GM12872 (cell line): ENCODE data around the gene EID2B.

Experiments
- TF ChIP-seq, protein P1 (sequence below): IDR thresholded peaks from 3 replicates; pipeline ENCODE4 v1.5.1; 2011; ENCODE audit warnings: low read depth, mild to moderate bottlenecking, low read length, moderate library complexity; ENCODE audit not compliant: insufficient read depth

The EID2B gene, protein sequence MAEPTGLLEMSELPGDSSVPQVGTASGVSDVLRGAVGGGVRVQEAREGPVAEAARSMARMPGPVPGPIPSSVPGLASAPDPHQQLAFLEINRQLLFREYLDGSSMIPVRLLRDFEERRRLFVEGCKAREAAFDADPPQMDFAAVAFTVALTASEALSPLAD

DNA sequence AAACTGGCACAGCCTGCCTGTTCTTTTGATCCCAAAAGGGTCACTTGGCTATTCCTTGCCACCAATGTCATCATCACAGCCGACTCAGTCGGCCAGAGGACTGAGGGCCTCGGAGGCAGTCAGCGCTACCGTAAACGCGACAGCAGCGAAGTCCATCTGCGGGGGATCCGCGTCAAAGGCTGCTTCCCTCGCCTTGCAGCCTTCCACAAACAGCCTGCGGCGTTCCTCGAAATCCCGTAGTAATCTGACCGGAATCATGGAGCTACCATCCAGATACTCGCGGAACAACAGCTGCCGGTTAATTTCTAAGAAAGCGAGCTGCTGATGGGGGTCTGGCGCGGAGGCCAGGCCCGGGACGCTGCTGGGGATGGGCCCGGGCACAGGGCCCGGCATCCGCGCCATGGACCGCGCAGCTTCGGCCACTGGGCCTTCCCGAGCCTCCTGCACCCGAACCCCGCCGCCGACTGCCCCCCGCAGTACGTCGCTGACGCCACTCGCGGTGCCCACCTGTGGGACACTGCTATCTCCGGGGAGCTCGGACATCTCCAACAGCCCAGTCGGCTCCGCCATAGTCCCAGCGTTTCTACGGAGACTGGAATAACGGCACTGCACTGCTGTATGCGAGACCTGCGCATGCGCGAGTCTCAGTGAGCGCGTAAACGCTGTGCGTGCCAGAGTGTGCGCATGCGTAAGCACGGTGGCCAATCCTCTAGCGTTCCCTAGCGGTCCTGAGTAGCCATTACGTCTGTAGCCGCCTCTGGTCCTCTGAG lies at the start of gene EID2B:
Gene EID2B (minus strand): TSS at position 620 of the 770 bp plus-strand sequence. CDS start 50 bp downstream, at position 570.
- TF ChIP-seq, protein P1, sequence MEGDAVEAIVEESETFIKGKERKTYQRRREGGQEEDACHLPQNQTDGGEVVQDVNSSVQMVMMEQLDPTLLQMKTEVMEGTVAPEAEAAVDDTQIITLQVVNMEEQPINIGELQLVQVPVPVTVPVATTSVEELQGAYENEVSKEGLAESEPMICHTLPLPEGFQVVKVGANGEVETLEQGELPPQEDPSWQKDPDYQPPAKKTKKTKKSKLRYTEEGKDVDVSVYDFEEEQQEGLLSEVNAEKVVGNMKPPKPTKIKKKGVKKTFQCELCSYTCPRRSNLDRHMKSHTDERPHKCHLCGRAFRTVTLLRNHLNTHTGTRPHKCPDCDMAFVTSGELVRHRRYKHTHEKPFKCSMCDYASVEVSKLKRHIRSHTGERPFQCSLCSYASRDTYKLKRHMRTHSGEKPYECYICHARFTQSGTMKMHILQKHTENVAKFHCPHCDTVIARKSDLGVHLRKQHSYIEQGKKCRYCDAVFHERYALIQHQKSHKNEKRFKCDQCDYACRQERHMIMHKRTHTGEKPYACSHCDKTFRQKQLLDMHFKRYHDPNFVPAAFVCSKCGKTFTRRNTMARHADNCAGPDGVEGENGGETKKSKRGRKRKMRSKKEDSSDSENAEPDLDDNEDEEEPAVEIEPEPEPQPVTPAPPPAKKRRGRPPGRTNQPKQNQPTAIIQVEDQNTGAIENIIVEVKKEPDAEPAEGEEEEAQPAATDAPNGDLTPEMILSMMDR, result peak; percentile 100

DNA sequence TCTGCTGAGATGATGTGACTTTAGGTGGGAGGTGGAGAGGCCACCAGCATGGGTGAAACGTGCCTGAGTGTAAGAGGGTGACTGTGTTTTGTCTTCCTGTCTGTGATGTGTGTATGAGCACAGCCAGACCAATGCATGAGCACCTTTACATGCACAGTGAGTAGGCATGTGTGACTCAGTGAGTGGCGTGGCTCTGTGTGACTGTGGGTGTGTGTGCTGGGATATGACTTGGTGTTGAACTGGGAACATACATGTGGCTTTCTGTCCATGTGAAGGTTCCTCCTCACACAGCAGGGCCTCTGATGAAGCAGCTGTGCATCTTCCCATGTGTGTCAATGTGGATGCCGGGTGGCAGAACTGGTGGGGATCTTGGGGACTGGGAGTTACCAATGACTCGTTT lies 49.8 kb upstream of the EID2B start:
- TF ChIP-seq, protein P1, result no peak

DNA sequence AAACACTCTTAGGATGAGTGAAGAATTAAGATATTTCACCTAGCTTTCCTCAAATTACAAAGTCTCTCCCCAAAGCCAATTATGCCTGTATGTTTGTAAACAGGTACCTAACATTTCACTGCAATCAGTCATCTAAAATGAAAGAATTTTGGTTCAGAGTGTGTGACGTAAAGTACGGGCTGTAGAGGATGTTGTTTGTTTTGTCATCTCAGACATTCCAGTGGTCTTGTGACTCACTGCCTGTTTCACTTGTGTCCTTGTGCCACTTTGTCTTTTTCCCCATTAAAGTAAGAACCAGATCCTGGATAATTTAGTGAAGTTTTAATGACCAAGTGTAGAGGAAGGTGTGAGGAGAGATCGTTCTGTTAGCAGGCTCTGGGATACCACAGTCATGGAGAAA lies 36.0 kb upstream of the EID2B start:
- TF ChIP-seq, protein P1, result no peak

DNA sequence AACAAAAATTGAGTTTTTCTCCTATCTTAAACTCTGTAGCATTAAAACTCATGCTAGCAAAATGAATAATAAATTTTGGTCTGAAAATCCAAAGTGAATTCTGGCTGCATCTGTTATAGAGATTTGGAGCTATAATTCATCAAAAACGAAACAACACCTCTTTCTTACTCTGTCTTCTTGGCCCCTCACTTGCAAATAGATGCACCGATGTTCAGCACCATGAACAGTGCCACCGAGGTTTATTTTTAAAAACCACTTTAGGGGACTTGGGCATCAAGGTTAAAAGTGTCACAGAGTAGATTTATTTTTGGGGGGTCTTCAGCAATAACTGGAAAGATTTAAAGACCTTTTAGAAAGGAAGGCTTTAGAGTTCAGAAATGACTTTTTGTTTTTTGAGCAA lies 33.4 kb upstream of the EID2B start:
- TF ChIP-seq, protein P1, result no peak

DNA sequence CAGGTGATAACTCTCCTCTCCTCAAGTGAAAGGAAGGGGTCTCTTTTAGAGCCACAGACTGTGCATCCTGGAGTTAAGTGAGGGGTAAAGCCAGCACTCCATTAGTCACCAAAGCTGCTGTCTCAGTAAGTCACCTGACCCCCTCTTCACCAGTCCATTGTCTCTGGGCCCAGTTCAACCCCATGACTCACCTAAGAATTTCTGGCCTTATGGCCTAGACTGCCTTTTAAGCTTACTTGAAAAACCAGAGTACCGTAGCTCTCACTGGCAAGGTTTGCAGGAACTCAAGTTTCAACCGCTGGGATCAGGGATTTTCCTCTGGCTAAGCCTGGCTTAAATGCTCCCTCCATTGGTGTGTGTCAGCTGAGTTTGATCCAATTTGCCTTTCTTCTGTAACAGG lies 30.8 kb upstream of the EID2B start:
- TF ChIP-seq, protein P1, result no peak

DNA sequence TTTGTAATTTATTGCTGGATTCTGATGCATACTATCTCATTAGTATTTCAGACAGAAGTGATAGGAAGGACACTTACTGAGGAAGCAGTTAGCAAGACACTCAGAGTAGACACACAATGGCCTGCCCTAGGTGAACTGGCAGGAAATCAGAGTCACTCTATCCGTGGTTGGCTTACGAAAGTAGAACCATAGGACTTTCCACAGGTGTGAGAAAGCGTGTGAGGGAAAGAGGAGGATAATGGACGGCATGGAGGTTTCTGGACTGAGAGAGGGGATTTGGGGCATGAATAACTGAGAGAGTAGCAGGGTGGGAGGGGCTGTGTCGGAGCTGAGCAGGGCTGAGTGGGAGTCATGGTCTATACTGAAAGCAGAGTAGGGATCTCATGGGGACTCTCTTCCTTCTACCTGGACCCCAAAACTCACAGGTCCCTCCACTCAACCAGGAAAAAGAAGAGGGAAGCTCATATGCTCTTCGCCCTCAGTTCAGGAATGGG lies 26.0 kb upstream of the EID2B start:
- TF ChIP-seq, protein P1, result no peak

DNA sequence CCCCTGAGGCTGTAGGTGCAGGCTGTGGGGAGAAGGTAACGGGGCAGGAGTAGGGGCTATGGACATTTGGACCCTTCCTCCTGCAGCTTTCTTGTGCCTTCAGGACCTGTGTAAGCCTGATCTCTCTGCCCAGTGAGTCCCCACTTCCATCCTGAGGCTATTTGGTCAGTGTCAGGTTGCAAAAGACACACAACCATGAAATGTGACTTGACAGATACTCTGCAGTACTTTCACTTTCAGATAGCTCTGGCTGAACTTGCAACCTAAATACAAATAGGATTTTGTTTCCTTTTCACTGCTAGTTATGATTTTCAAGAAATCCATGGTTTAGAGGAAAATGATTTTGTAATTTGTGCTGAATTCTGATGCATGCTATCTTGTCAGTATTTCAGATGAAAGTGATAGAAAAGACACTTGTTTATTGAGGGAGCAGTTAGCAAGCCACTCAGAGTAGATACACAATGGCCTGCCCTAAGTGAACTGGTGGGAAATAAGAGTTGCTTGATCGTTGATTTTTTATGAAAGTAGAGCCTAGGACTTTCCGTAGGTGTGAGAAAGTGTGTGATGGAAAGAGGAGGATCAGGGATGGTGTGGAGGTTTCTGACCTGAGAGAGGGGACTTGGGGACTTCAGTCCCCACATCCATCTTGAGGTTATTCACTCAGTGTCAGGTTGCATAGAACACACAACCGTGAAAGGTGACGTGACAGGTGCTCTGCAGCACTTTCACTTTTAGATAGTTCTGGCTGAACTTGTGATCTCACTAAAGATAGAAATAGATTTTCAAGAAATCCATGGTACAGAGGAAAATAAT lies 25.4 kb upstream of the EID2B start:
- TF ChIP-seq, protein P1, result no peak
